Measurements from ENCODE around the gene SORL1.
"Not testable (repeated sequence)": the region's sequence is repeated elsewhere in the genome, so short reads cannot be mapped to it uniquely, and the experiment has no call there.

SORL1 gene

GRCh38 chr11:121626980-121627379 lies 174.9 kb downstream of the SORL1 start:
- no peak for DNase-seq (ENCODE audit: low spot score)

GRCh38 chr11:121630041-121630440 lies 177.9 kb downstream of the SORL1 start:
- DNase-seq (ENCODE audit: low spot score), result no peak

DNA sequence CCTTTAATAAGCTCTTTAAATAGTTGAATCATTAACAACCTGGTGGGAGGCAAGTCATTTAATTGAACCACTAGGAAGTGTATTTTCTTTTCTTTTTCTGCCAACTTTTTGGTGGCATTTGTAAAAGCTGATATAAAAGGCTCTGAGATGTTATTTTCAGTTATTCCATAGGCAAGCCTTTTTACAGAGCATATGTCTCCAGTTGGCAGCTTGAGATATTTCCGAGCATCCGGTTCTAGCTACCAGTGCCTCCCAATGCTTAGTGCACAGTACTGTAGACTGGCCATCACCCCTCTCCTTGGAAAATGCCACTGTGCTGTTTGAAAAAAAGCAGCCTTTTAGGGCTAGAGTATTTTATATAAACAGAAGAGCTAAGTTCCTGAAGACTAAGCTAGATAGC lies 179.3 kb downstream of the SORL1 start:
- DNase-seq (ENCODE audit: low spot score), result no peak

DNA sequence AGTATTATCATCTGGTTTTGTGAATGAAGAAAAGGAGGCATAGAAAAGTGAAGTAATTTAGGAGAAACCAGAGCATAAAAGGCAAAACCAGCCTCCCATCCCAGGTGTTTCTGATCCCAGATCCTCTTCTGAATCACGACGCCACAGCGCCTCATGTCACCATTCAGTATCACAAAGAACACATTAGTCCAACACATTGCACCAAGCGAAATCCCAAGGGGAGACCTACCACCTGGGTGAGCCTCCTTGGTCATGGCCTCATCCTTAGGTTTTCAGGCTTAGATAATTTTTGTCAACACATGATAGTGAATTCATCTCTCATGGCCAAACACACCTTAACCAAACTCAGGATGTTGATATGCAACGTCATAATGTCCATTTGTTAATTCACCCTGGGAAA lies 182.2 kb downstream of the SORL1 start:
- DNase-seq (ENCODE audit: low spot score), result no peak

DNA sequence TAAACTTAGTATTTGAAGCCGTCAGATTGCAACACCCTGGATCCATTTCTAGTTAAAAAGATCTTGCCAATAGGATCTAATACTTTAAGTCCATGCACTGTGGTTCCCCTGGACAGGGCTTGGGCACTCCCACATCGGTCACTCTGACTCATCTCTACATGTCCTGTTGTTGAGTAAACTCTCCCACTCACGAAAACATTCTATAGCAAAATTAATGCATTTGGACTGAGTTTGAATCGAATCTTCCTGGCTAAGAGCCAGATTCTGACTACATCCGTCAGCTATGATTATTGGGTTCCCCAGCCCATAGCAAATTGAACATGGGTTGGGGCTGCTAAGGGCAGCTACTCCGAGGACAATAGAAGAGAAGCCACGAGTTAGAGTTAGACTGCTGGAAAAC lies 182.8 kb downstream of the SORL1 start:
- DNase-seq (ENCODE audit: low spot score), result peak; percentile 25

DNA sequence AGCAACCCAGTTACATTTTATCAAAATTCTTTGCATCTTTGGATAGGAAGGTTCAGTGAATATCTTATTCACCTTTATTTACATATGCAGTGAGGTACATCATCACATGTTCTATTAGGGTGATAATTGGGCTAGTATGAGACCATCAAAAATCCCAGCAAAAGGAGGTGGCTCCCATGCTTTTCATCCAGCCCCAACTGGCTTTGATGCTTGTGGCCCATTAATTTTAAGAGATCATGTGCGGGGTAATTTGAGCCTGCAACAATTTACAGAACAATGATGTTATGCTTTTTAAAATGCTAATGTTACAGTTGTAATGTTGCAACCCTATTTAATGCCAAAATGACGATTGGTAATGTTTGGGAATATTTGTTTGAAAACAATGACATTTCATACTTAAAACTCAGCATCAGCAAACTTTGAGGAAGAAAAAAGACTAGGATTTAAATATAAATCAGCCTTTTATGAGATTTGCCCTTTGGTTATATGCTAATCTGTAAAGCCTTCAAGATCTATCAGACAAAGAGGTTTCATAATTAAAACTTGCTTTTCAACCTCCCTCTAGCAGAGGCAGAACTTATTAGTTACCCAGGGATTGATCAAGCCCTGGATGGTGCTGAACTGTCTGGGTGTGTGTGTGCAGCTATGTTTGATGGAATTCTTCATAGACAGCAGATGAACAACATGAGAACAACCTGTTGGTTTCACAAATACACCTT lies 184.1 kb downstream of the SORL1 start:
- DNase-seq (ENCODE audit: low spot score), result no peak

GRCh38 chr11:121636800-121637176 lies 184.7 kb downstream of the SORL1 start:
- no peak for DNase-seq (ENCODE audit: low spot score)

DNA sequence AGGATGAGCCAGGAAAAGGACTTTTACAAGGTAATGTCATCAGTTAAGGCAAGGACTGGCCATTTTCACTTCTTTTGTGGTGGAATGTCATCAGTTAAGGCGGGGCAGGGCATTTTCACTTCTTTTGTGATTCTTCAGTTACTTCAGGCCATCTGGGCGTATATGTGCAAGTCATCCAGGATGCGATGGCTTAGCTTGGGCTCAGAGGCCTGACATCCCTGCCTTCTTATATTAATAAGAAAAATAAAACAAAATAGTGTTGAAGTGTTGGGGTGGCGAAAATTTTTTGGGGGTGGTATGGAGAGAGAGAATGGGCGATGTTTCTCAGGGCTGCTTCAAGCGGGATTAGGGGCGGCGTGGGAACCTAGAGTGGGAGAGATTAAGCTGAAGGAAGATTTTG lies 185.5 kb downstream of the SORL1 start:
- not testable (repeated sequence) for DNase-seq (ENCODE audit: low spot score)

DNA sequence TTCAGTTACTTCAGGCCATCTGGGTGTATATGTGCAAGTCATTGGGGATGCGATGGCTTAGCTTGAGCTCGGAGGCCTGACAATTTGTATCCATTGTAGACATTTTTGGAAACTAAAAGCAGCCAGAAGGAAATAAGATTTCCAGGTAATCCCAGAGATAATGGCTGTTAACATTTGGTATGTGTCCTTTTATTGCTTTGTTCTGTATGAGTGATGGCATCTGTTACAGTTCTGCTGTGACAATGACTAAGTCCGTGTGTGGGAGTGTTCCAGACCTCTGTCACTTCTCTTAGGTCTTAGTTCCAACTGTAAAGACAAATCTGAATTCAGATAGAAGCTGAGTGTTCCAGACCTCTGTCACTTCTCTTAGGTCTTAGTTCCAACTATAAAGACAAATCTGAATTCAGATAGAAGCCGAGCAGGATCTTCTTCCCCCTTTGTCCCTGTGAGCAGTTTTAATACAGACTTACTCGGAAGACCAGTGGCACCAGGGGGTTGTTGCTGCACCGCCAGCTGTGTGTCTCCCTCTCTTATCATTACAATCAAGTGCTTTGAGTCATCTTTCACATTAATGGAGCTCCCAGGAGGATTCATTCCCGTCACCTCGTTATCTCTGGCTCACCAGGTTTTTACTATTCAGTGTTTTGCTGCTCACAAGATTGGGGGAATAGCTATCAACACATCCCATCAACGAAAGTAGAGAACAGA lies 191.5 kb downstream of the SORL1 start:
- peak; percentile 9 for DNase-seq (ENCODE audit: low spot score)

DNA sequence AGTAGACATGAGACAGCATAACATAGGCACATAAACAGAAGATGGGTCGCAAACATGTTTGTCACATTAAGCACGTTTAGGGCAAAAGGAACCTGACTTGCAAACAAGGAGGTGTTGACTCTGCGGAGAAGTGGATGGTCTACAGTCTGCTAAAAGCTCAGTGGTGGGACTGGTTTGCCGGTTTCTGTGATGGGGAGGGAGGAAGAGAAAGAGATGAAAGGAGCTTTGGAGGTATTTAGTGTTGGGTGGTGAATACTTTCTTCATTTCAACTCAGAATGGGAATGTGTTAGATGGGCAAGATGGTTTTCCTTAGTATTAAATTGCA lies 192.0 kb downstream of the SORL1 start:
- DNase-seq (ENCODE audit: low spot score), result no peak

DNA sequence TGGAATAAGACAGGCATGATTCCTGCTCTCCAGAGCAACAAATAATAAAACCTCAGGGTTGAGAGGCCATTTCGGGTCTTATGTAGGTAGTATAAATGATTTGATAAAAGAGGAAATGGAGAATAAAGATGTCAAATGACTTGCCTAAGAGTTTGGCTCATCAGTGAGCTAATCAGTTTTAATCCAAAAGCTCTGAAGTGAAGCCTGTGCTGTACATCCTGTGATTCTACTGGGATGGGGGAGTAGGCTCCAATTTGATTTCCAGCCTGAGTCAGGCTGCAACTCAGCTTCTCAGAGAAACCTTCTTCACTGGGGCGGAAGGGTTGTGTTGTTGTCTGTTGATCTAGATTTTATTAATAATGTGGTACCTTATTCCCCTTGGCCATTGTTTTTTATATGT lies 192.9 kb downstream of the SORL1 start:
- no peak for DNase-seq (ENCODE audit: low spot score)

DNA sequence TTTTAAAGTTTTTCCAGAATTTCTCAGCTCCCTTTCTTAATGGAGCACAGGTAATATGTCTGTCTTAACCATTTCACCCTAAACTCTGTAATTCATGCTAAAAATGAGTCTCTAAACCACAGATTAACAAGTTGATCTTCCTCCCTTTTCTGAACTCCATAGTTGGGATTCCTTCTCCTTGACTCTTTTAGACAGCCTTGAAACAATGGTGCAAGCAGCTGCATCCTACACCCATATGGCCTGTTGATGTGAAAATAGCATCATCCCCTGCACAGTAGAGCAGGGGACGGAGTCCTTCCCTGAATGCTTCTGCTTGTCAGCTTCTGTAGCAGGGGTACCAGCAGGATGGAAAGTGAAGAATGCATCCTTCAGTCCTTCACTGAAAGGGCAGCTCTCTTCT lies 193.5 kb downstream of the SORL1 start:
- DNase-seq (ENCODE audit: low spot score), result no peak

GRCh38 chr11:121648306-121648705 lies 196.2 kb downstream of the SORL1 start:
- no peak for DNase-seq (ENCODE audit: low spot score)

DNA sequence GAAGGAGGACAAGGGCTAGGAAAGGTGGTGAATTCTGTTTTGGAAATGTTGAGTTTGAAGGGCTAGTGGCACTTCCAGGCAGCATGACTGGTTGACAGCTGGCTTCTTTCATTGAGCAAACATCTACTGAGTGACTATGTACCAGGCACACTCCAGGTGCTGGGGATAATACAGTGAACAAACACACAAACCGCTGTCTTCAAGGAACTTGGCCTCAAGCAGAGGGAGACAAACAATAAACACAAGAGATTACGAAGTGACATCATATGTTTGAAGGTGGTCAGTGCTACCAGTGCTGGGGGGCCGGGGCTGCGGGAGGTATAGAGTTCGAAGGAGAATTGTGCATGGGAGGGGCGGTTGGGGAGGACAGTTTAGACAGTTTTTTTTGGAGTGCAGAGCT lies 197.7 kb downstream of the SORL1 start:
- no peak for DNase-seq (ENCODE audit: low spot score)

- DNase-seq (ENCODE audit: low spot score), result no peak
Measured at GRCh38 chr11:121650351-121651256, 198.5 kb downstream of the SORL1 start.

DNA sequence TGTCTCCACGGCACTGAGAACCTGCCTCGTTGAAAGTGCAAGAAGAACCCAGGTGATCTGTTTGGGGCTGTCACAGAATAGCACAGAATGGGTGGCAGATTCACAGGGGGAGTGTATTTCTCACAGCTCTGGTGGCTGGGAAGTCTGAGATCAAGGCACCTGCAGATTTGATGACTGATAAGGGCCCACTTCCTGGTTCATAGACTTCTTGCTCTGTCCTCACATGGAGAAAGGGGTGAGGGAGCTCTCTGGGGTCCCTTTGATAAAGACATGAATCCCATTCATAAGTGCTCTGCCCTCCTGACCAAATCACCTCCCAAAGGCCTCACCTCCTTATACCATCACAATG lies 199.1 kb downstream of the SORL1 start:
- DNase-seq (ENCODE audit: low spot score), result no peak

GRCh38 chr11:121652971-121653370 lies 200.9 kb downstream of the SORL1 start:
- no peak for DNase-seq (ENCODE audit: low spot score)

- DNase-seq (ENCODE audit: low spot score), result no peak
Measured at GRCh38 chr11:121654259-121654842, 202.2 kb downstream of the SORL1 start.

GRCh38 chr11:121654843-121655536 lies 202.9 kb downstream of the SORL1 start:
- DNase-seq (ENCODE audit: low spot score), result peak; percentile 3

DNA sequence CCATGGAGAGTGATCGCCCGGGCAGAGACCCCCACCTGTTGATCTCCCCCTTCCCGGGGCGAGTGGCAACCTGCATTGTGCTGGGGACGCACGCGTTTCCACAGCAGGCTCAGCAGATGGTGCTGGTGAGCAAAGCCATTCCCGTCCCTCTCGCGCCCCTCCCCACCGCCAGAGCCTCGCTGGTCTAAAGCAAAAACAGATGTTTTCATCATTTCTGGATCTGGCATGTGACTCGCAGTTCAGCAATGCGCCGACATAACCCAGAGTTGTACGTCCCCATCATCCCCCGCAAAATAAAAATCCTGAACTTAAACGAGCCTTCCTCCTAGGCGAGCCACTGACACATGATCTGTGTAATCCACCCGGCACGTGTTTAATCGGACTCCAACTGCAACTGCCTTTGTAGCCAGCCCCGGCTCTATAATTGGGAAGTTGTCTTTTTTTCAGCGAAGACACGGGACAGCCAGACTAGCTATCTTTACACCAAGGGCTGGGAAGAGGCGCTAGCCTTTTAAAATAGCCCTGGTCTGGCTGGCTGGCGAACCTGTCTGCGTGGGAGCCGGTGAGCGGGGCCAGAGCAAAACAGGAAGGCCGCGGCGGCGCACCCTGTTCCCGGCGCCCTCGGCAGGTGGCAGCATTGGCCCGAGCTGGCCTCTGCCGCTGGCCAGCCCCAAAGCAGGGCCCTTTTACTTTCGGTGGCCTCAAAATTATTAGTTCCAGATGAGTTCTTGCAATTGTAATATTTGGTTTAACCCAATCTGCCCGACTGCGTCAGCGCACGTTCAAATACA lies 203.6 kb downstream of the SORL1 start:
- DNase-seq (ENCODE audit: low spot score), result peak; percentile 81
